ENCODE measurements around the gene FBP2. TPM values are rescaled to one million over a fixed set of nuclear protein-coding genes. Genes with fewer than 3 reads are reported as not detected.

FBP2 gene
- polyA plus RNA-seq, 1 of the 3 experiments (the other 2 are of a cell fraction) = not detected

DNA sequence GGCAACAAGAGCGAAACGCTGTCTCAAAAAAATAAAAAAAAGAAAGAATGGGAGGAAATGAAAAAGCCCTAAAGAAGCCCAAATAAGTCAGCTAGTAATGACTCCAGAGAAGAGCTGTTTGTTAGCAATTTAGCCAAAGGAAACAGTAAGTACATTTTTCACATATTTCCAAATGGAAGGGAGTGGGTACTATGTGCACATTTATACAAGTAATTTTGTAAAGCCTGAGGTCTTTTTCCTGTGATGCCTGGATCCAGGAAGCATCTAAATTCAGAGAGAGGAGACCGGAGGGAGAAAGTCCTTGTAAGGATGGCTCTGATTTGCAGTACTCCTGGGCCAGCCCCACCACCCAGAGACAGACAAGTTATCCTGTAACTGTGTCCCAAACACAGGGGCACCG, 31.0 kb upstream of the FBP2 start:
- Histone ChIP-seq H3K4me3 (ENCODE audit: low read depth in 2 of 2, low read length in 1 of 2) (no peak overlapping the region), H3K4me1 (ENCODE audit: control insufficient read depth in 1 of 2, insufficient read depth in 2 of 2, low read depth in 1 of 2, low read length in 1 of 2) (peaks cover 0 to 12% of the 10 kb centered on the region in 2 experiments; a peak in 1 of 4 replicates), H4K20me1 (ENCODE audit: insufficient read depth) (no peaks in the 10 kb centered on the region), H2AFZ (ENCODE audit: low read depth) (no peak overlapping the region), H3K27ac (ENCODE audit: low read depth in 2 of 2, low read length in 1 of 2) (no peak overlapping the region), H3K9ac (no peak overlapping the region), H3K79me2 (ENCODE audit: insufficient read depth) (no peaks in the 10 kb centered on the region), H3K36me3 (replicated peaks in 1 of 2; ENCODE audit: control insufficient read depth in 1 of 2, insufficient read depth in 2 of 2, low read length in 1 of 2) (no peaks in the 10 kb centered on the region), H3K9me2 (no peaks in the 10 kb centered on the region), H3K9me3 (no peaks in the 10 kb centered on the region), H3F3A (replicated peaks; ENCODE audit: insufficient read depth) (no peaks in the 10 kb centered on the region), H3K4me2 (no peak overlapping the region), H3K27me3 (ENCODE audit: insufficient read depth) (no peaks in the 10 kb centered on the region)
- TF ChIP-seq, protein P1, sequence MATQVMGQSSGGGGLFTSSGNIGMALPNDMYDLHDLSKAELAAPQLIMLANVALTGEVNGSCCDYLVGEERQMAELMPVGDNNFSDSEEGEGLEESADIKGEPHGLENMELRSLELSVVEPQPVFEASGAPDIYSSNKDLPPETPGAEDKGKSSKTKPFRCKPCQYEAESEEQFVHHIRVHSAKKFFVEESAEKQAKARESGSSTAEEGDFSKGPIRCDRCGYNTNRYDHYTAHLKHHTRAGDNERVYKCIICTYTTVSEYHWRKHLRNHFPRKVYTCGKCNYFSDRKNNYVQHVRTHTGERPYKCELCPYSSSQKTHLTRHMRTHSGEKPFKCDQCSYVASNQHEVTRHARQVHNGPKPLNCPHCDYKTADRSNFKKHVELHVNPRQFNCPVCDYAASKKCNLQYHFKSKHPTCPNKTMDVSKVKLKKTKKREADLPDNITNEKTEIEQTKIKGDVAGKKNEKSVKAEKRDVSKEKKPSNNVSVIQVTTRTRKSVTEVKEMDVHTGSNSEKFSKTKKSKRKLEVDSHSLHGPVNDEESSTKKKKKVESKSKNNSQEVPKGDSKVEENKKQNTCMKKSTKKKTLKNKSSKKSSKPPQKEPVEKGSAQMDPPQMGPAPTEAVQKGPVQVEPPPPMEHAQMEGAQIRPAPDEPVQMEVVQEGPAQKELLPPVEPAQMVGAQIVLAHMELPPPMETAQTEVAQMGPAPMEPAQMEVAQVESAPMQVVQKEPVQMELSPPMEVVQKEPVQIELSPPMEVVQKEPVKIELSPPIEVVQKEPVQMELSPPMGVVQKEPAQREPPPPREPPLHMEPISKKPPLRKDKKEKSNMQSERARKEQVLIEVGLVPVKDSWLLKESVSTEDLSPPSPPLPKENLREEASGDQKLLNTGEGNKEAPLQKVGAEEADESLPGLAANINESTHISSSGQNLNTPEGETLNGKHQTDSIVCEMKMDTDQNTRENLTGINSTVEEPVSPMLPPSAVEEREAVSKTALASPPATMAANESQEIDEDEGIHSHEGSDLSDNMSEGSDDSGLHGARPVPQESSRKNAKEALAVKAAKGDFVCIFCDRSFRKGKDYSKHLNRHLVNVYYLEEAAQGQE (IDR thresholded peaks at IDR 0.05; ENCODE audit: low read depth, low read length) = no peak
- TF ChIP-seq FOSL2 (IDR thresholded peaks at IDR 0.05; ENCODE audit: borderline replicate concordance, low read depth) = no peak
- no peak for TF ChIP-seq MXI1 (IDR thresholded peaks at IDR 0.05; ENCODE audit: low read depth, low read length)
- TF ChIP-seq CHD2 (IDR thresholded peaks at IDR 0.05; ENCODE audit: low read length, partially characterized antibody) = no peak
- TF ChIP-seq EP300 (IDR thresholded peaks at IDR 0.05; ENCODE audit: borderline replicate concordance in 1 of 2, low read depth in 1 of 2, low read length in 1 of 2) = no peak
- TF ChIP-seq, protein P2, sequence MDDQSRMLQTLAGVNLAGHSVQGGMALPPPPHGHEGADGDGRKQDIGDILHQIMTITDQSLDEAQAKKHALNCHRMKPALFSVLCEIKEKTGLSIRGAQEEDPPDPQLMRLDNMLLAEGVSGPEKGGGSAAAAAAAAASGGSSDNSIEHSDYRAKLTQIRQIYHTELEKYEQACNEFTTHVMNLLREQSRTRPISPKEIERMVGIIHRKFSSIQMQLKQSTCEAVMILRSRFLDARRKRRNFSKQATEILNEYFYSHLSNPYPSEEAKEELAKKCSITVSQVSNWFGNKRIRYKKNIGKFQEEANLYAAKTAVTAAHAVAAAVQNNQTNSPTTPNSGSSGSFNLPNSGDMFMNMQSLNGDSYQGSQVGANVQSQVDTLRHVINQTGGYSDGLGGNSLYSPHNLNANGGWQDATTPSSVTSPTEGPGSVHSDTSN (IDR thresholded peaks at IDR 0.05) = no peak
- WGBS (ENCODE audit: low lambda C conversion rate) = 82% methylated on average over 4 of the region's 4 CpGs
- ChIA-PET POLR2A (interaction anchor here (0.7 kb wide), 1 partner anchor 13 kb away, joined by 3 read pairs; no protein-coding TSS in a partner anchor), CTCF (interaction anchor here (2.1 kb wide), 1 partner anchor 10 kb away, joined by 8 read pairs; no protein-coding TSS in a partner anchor)
- no peak for DNase-seq

DNA sequence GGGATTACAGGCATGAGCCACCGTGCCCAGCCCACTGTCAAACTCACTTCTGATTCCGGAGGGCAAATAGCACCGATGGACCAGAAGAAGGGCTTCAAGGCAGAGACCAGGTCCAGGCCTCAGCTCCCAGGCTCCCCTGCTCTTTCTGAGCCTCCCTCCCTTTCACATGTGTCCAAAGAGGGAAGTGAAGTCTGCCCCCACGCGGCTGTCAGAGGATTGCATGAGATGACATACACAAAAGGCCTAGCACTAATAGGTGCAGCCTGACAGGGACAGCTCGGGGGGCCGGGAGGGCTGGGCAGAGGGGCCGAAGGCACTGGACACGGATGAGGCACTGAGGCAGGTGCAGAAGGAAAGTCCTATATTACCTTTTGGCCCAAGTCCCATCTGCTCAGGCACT, 29.6 kb upstream of the FBP2 start:
- Histone ChIP-seq H4K20me1 (ENCODE audit: insufficient read depth) (no peaks in the 10 kb centered on the region), H3K4me2 (no peak overlapping the region), H3K27ac (ENCODE audit: low read depth in 2 of 2, low read length in 1 of 2) (peak overlapping the region in 1 of 2 experiments; percentile 24; a peak in 1 of 4 replicates), H3K9me2 (no peaks in the 10 kb centered on the region), H3K36me3 (replicated peaks in 1 of 2; ENCODE audit: control insufficient read depth in 1 of 2, insufficient read depth in 2 of 2, low read length in 1 of 2) (no peaks in the 10 kb centered on the region), H3K79me2 (ENCODE audit: insufficient read depth) (no peaks in the 10 kb centered on the region), H3K4me3 (ENCODE audit: low read depth in 2 of 2, low read length in 1 of 2) (no peak overlapping the region; a peak in 1 of 4 replicates), H3K27me3 (ENCODE audit: insufficient read depth) (no peaks in the 10 kb centered on the region), H3K4me1 (ENCODE audit: control insufficient read depth in 1 of 2, insufficient read depth in 2 of 2, low read depth in 1 of 2, low read length in 1 of 2) (peaks cover 0 to 12% of the 10 kb centered on the region in 2 experiments; a peak in 1 of 4 replicates), H3F3A (replicated peaks; ENCODE audit: insufficient read depth) (no peaks in the 10 kb centered on the region), H3K9me3 (no peaks in the 10 kb centered on the region), H3K9ac (no peak overlapping the region), H2AFZ (ENCODE audit: low read depth) (no peak overlapping the region)
- WGBS (ENCODE audit: low lambda C conversion rate) = 73% methylated on average over 7 of the region's 9 CpGs
- CTCF ChIA-PET = interaction anchor here (0.9 to 2.5 kb wide), 6 partner anchors 8 to 504 kb away, joined by 3 to 11 read pairs (median 3); no protein-coding TSS in a partner anchor
- POLR2A ChIA-PET = no interaction called here
- TF ChIP-seq SIN3A (IDR thresholded peaks at IDR 0.05; ENCODE audit: borderline replicate concordance, low read depth, low read length) = no peak
- no peak for TF ChIP-seq FOXJ3 (CRISPR knock-in tag; IDR thresholded peaks at IDR 0.05)
- TF ChIP-seq MXI1 (IDR thresholded peaks at IDR 0.05; ENCODE audit: low read depth, low read length) = no peak
- TF ChIP-seq YY1 (IDR thresholded peaks at IDR 0.05; ENCODE audit: low read depth) = no peak
- TF ChIP-seq, protein P3, sequence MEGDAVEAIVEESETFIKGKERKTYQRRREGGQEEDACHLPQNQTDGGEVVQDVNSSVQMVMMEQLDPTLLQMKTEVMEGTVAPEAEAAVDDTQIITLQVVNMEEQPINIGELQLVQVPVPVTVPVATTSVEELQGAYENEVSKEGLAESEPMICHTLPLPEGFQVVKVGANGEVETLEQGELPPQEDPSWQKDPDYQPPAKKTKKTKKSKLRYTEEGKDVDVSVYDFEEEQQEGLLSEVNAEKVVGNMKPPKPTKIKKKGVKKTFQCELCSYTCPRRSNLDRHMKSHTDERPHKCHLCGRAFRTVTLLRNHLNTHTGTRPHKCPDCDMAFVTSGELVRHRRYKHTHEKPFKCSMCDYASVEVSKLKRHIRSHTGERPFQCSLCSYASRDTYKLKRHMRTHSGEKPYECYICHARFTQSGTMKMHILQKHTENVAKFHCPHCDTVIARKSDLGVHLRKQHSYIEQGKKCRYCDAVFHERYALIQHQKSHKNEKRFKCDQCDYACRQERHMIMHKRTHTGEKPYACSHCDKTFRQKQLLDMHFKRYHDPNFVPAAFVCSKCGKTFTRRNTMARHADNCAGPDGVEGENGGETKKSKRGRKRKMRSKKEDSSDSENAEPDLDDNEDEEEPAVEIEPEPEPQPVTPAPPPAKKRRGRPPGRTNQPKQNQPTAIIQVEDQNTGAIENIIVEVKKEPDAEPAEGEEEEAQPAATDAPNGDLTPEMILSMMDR (IDR thresholded peaks at IDR 0.05) = peak; percentile 45
- TF ChIP-seq FOXM1 (IDR thresholded peaks at IDR 0.05; ENCODE audit: low read depth) = no peak
- TF ChIP-seq GATA2 (CRISPR knock-in tag; IDR thresholded peaks at IDR 0.05) = no peak
- TF ChIP-seq, protein P4, sequence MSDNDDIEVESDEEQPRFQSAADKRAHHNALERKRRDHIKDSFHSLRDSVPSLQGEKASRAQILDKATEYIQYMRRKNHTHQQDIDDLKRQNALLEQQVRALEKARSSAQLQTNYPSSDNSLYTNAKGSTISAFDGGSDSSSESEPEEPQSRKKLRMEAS (IDR thresholded peaks at IDR 0.05; ENCODE audit: low read depth) = no peak
- peak; percentile 47; the same call in 1 of the 2 replicates for TF ChIP-seq RAD21 (IDR thresholded peaks at IDR 0.05; ENCODE audit: low read length)
- TF ChIP-seq NRF1 (IDR thresholded peaks at IDR 0.05; ENCODE audit: low read depth, low read length) = no peak
- TF ChIP-seq SMC3 (IDR thresholded peaks at IDR 0.05; ENCODE audit: low read depth, low read length) = peak; percentile 18; the same call in 1 of the 2 replicates
- no peak for TF ChIP-seq TEAD4 (IDR thresholded peaks at IDR 0.05; ENCODE audit: borderline replicate concordance, insufficient read depth)
- DNase-seq = peak; percentile 67
